IPS-NIHi11 (cell line): ENCODE measurements around the gene MEF2B.
A peak's percentile ranks its signal among the peaks of the same experiment; 100 is the strongest.
"Not testable (repeated sequence)": the region's sequence is repeated elsewhere in the genome, so short reads cannot be mapped to it uniquely, and the experiment has no call there.

Source experiments
- DNase-seq: peaks from one replicate; pipeline ENCODE4 v3.0.0; 2012; ENCODE audit warnings: mixed read lengths, low spot score

MEF2B gene

DNA sequence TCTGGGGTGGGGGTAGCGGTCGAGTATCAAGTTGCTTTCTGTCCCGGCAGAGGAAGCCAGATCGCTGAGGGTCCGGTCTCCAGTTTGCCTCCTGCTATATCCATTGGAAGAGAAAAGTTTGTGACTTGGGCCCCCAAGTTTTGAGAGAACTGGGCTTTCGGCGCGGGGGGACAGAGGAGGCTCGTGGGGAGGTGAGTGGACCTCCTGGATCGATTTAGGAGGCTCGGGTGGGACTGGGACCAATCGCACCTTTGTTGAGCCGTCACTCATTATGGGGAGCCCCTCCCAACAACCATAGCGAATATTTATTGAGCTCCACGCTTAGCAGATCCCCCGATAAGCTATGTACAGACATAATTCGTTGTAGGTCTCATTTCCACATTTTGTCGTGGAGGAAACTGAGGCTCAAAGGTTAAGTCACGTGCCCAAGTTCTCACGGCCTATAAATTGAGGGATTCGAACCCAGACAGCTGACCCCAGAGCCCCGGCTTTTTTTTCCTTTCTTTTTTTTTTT lies 22.9 kb upstream of the MEF2B start:
- no peak for DNase-seq

DNA sequence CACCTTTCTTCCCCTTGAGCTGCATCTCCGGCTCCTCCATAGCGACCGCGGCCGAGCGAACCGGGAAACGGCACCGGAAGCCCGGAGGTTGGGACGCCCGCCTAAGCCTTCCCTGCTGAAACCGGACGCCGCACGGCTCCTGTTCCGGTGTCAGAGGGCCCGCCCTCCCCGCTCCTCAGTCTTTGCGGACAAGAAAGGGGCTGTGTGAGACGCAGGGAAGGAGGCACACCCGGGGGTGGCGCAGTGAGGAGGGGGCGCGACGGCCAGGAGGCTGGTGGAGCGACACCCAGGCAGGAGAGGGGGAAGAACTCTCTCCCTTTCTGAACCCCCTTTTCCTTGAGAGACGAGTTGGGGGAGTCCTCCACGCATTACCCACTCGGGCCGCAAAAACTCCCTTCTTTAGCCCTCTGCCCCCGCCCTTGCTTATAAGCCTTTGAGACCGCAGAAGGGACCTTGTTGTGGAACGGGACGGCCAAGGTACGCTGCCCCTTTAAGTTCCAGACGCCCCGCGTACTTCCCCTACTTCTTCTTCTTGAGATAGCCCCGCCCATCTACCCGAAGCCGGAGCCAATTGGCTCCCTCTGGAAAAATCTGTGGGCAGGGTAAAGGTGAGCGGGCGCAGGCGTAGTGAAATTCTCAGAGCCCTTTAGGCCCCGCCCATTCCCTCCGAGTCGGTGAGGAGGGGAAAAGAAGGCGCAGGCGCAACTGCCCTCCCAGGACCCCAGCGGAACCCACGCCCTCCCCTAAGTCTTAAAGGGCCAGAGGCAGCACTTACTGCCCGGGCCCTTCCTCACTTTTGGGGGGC lies 22.2 kb upstream of the MEF2B start, which contains the start of the genes BORCS8 and RFXANK:
TSS of gene BORCS8 (minus strand) at position 75 of the 805 bp plus-strand sequence. CDS start at position 40, 35 bp downstream.
TSS of gene RFXANK (plus strand) at position 181 of the 805 bp plus-strand sequence. CDS start 1,689 bp downstream, outside the sequence.
- peak; percentile 94 for DNase-seq

DNA sequence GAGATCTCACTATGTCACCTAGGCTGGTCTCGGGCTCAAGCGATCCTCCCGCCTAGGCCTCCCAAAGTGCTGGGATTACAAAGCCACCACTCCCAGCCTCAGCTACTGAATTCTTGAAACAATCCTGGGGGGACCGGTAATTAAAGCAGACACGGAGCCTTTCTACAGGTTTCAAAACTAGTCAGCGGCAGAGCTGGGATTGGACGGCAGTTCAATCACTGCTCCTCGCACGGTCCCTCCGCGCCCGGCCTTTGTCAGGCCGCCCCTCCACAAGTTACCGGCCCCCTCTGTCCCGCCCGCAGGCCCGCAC lies 21.7 kb upstream of the MEF2B start:
- DNase-seq = no peak

DNA sequence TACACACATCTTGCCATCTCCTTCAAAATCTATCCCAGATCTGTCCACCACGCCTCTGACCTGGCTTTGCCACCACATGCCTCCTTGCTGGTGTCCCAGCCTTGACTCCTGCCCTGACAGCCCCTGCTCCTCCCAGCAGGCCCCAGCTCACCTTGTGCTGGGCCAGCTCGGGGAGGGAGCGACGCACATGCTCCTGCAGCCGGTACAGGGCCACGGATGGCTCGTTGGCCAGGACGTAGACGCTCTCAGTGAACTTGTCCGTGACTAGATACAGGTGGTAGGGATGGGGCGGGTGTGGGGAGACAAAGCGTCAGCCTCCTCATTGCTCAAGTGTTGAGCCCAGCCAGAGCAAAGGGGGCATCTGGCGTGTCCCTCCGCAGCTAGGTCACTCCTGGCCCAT lies 16.7 kb upstream of the MEF2B start:
- DNase-seq = no peak

- peak; percentile 85 for DNase-seq
Measured at GRCh38 chr19:19185853-19186740, 16.0 kb upstream of the MEF2B start.

DNA sequence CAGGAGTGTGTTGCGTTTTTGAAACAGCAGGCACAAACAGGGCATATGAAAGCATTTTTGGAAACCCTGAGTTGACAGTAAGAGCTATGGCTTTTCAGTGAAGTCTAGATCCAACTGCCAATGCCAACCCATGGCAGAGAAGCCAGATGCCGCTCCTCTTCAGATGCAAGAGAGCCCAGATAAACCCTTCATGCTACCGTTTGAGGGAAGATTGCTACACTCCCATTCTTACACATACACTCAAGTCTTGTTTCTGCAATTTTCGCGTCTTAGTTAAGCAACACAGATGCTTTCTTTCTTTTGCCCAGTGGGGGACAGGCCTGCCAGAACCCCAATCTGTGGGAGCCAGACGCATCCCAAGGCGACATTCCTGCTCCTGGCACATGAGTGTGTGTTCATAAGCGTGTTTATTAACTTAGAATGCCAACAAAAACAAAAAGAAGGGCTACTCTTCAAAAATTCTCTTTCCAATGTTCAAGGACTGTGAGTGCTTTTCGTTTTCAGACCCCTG lies 11.5 kb upstream of the MEF2B start:
- DNase-seq = no peak

- no peak for DNase-seq
Measured at GRCh38 chr19:19179548-19180441, 9.7 kb upstream of the MEF2B start.

DNA sequence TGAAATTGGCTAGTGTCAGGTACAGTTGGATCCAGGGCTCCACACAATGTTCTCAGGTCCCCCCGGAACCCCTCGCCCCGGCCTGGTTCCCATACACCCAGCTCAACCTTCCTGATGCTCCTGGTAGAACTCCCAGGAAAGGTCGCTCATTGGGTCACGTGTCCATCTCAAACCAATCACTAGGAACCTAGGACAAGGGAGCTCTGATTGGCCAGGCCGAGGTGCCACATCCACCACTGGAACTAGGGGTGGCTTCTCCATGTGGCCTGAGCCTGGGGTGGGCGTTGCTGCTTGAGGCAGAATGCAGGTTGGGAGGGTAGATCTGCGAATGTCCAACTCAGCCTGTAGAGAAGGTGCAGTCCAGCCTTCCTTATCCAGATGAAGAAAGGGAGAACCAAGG lies 6.9 kb upstream of the MEF2B start:
- DNase-seq = no peak

GRCh38 chr19:19173243-19173642 lies 3.2 kb upstream of the MEF2B start:
- DNase-seq = not testable (repeated sequence)

- DNase-seq = peak; percentile 49
Measured at GRCh38 chr19:19171821-19172532, 1.9 kb upstream of the MEF2B start.

- DNase-seq = no peak
Measured at GRCh38 chr19:19170873-19171672, 1.0 kb upstream of the MEF2B start.

DNA sequence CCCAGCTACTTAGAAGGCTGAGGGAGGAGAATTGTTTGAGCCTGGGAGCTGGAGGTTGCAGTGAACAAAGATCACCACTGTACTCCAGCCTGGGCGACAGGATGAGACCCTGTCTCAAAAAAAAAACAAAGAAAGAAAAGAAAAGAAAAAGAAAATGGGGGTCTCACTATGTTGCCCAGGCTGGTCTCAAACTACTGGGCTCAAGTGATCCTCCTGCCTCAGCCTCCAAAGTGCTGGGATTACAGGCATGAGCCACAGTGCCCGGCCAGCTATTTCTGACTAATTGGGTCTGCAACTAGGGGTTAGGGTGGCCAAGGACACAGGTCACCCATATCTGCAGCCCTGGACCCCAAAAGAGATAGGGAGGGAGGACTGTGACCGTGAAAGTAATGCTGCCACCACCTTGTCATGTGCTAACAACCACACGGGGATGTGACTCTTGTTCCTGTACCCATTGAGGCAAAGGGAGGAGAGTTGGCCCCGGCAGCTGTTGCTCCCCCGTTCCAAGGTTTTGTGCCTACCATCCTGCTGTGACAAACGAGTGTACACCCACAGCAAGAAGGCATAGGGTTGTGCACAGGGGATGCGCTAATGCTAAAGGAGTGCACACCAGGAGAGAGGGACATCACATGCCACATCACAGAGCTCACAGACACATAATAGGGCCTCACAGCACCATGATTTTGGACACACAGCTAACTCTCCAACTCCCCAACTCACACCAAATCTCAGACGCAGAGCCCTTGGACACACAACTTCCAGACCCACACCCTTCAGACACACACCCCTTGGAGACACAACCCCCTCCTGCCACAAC lies 619 bp downstream of the MEF2B start:
- DNase-seq = no peak

- no peak for DNase-seq
Measured at GRCh38 chr19:19167612-19168011, 2.5 kb downstream of the MEF2B start.

DNA sequence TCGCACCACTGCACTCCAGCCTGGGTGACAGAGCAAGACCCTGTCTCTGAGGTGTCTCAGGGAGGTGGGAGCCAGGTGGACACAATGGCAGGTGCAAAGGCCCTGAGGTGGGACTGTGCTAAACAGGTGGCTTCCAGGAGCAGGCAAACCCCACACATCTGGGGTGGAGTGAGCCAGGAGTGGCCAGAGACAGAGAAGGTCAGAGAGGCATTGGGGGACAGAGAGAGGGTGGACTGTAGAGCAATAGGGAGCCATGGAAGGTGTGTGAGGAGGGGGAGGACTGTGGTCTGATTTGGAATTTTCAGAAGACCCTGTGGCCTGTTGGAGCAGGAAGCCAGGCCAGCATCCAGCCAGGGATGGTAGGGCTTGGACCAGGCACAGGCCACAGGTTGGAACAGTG lies 4.7 kb downstream of the MEF2B start:
- DNase-seq = no peak

GRCh38 chr19:19162495-19162894 lies 7.6 kb downstream of the MEF2B start:
- no peak for DNase-seq

GRCh38 chr19:19160461-19161035 lies 9.5 kb downstream of the MEF2B start:
- DNase-seq = peak; percentile 54

- no peak for DNase-seq
Measured at GRCh38 chr19:19159534-19159933, 10.5 kb downstream of the MEF2B start.

- DNase-seq = no peak
Measured at GRCh38 chr19:19157808-19158207, 12.3 kb downstream of the MEF2B start.
